Hematopoietic multipotent progenitor cell treated with erythropoietin and hydrocortisone succinate and interleukin-3 and kit ligand, for 4 days (in vitro differentiated cells): ENCODE data around the gene ZNF528.

ENCODE experiments used
- DNase-seq: peaks from one replicate; pipeline ENCODE4 v3.0.0-alpha.2; 2015

The ZNF528 gene

DNA sequence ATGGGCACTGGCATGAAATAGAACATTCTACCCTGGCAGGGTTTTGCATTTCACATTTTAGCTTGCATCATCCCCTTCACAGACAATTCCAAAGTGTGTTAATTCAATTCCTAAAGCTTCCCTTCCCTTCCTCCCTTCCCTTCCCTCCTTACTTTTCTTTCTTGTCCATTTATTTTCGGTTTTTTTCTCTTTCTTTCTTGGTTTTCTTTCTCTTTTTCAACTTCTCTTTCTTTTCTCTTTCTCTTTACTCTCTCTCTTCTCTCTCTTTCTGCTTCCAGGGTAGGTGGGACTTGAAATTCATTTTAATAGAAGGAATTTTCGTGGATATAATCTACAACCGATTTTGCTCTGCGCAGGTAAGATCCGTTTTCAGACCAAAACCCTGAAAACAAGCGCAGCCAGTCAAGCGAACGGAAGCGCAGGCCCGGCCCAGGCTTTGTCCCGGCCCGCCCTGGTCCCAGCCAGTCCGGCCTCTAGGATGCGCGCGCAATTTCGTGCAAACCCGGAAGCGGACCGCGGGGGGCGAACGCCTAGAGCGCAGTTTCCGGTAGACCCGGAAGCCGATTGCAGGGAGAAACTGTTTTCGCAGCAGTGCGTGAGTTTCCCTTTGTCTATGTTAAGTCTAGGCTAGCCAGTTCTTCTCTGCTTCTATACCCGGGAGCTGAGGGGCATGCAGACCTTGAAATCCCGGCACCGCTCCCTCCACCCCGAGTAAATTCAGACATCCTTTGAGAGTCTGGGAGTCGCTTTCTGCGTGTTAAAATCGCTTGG lies at the start of gene ZNF528:
Gene ZNF528 (plus strand): TSS at position 540 of the 771 bp plus-strand sequence. CDS start 4,165 bp downstream, outside the sequence.
- DNase-seq, result peak; percentile 96

DNA sequence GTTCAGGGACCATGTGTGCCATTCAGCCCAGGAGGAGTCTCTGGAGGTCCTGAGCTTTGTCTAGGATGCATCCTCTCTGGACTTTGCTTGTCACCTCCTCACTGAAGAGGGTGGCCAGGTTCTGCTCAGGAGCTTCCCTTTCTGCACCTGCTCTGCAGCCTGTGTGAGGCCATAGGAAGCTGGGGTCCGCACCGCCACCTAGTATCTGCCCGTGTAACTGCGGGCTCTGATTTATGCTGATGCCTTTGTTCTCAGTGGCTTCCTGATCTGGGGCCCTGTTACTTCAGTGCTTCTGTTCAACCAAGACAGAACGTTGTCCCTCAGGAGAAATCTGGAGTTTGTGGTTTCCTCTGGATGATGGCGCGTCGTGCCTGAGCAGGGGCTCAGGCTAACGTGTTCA lies 46.1 kb upstream of the ZNF528 start:
- DNase-seq, result peak; percentile 15

GRCh38 chr19:52366414-52366824 lies 31.2 kb upstream of the ZNF528 start:
- DNase-seq, result no peak

- DNase-seq, result peak; percentile 93
Observed at GRCh38 chr19:52369559-52370340, 27.9 kb upstream of the ZNF528 start, which contains the start of gene ZNF880. Gene ZNF880 (plus strand): TSS chr19:52369923. CDS start chr19:52369966, 43 bp downstream.

- DNase-seq, result no peak
Observed at GRCh38 chr19:52370341-52370710, 27.3 kb upstream of the ZNF528 start.

DNA sequence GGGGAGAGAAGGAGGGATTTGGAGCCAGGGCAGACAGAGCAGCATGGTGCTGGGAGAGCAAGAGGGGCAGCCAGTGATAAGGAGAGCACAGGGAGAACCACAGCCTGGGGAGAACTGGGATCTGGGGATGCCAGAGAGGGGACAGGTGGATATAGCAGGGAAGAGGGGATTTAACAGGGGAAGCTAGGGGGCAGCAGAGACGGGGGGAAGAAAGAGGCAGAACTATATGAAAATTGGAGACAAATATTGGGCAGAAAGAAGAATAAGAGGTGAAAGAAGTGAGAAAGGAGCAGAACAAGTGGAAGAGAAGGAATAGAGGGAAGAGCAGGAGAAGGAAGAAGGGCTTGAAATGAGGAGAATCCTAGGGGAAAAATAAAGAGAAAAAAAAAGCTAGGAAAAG lies 6.5 kb upstream of the ZNF528 start:
- no peak for DNase-seq

GRCh38 chr19:52398081-52398441 lies 412 bp downstream of the ZNF528 start:
- DNase-seq, result peak; percentile 45

GRCh38 chr19:52410276-52410675 lies 12.6 kb downstream of the ZNF528 start:
- no peak for DNase-seq

GRCh38 chr19:52415711-52416110 lies 18.1 kb downstream of the ZNF528 start:
- DNase-seq, result no peak

GRCh38 chr19:52428937-52429336 lies 31.3 kb downstream of the ZNF528 start, which contains the start of gene ZNF534:
Gene ZNF534 (plus strand): TSS chr19:52429148. CDS start chr19:52431475, 2,327 bp downstream.
- DNase-seq, result no peak

GRCh38 chr19:52442179-52442578 lies 44.5 kb downstream of the ZNF528 start:
- DNase-seq, result no peak

GRCh38 chr19:52444506-52444905 lies 46.9 kb downstream of the ZNF528 start:
- no peak for DNase-seq

- DNase-seq, result no peak
Observed at GRCh38 chr19:52451241-52451640, 53.6 kb downstream of the ZNF528 start.

GRCh38 chr19:52453324-52454094 lies 55.9 kb downstream of the ZNF528 start, which contains the start of gene ZNF578:
Gene ZNF578 (plus strand): TSS chr19:52453553. CDS start chr19:52501846, 48,293 bp downstream.
- DNase-seq, result peak; percentile 90

GRCh38 chr19:52464798-52465470 lies 67.3 kb downstream of the ZNF528 start:
- no peak for DNase-seq
